GM12873 (cell line): ENCODE data around the gene CDH4.

Source experiments
- CTCF ChIP-seq: IDR thresholded peaks from 2 replicates; pipeline ENCODE4 v1.5.1; 2012; ENCODE audit warnings: low read depth, mild to moderate bottlenecking, moderate library complexity, low read length, control low read depth; ENCODE audit not compliant: insufficient read depth; ENCODE audit errors: missing control alignments

The CDH4 gene

DNA sequence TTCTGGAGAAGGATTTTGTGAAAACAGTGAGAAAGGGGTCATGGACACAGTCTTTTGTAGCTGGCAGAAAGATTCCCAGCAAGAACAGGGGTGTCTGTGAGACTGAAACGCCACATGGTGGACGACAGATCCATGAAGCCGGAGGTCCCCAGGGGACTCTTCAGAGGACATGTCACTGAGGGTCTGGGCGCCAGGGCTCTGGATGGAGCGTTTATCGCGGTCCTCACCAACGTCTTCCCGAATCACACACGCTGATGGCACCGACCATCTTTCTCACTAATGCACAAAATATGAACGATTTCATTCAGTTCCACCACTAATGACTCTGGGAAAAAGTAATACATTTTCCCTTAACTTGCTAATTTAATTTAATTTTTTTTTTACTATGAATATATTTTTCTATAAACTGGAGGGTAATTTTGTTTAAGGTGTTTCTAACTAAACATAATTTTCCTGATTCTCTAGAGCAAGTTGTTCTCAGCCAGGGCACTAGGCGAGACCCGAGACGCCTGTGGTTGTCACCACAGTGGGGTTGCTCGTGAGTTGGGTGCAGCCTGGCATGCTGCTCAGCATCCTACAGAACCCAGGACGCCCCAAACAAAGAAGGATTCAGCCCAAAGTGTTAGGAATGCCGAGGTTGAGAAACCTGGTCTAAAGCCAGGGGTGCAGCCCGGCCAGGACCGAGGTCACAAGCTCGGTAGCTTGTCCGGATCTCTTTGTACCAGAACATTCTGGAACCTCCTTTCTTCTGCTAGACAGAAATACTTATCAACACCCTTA is 507.4 kb downstream of the CDH4 start:
- TF ChIP-seq CTCF, result no peak

DNA sequence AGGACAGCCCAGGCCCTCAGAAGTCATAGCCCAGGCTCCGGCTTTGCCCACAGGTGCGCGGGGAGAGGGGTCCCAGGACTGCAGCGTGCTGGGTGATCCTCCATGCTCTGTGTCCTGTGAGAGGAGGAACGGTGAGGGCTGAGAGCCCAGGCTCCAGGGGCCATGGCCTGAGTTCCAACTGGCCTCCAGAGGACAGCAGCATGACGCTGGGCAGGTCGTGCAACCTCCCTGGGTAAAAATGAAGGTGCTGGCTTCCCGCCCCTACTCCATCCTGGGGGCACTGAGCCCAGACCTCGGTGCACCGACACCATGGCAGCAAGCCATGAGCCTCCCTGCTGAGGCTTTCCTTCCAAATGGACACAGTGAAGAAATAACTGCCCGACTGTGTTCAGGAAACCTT is 508.3 kb downstream of the CDH4 start:
- TF ChIP-seq CTCF, result no peak

DNA sequence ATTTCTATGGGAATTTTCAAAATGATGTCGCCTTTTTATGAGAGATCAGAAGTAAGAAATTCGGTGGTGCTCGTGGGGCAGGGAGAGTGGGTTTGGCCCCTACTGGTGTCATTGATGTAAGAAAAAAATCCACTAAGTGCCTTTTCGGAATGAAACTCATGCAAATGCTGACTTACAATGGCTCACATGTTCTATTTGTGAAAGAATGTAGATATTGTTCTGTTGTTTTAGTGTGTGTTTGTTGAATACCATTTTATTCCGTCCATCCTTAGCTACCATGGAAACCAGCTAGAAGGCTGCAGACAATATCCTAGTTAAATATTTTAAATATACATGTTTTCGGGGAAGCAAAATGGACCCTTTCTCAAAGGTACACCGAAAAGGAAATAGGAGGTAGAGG is 508.7 kb downstream of the CDH4 start:
- no peak for TF ChIP-seq CTCF

- no peak for TF ChIP-seq CTCF
Observed at GRCh38 chr20:61761453-61762166, 509.5 kb downstream of the CDH4 start.

DNA sequence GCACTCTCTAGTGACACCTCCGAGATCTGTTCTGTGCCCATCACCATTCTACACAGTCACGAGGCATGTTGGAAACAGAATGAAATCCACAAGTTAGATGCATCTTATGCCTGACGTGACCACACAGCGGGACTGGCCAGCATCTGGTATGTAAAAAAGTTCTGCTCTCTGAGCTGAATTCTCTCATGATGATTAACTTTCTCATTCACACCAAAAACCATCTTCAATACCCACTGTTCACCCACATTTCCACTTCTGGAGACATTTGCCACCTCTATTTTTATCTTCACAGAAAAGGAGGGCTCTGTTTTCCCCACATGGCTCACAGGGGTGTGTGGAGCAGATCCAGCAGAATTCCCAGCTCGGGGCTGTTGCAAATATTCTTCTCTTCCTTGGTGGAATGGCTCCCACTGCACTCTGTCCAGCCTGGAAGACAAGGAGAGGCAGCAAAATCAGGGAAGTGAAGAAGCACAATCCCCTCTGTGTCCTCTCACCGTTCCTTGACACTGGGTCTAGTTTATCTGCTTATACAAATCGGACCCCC is 510.2 kb downstream of the CDH4 start:
- no peak for TF ChIP-seq CTCF

DNA sequence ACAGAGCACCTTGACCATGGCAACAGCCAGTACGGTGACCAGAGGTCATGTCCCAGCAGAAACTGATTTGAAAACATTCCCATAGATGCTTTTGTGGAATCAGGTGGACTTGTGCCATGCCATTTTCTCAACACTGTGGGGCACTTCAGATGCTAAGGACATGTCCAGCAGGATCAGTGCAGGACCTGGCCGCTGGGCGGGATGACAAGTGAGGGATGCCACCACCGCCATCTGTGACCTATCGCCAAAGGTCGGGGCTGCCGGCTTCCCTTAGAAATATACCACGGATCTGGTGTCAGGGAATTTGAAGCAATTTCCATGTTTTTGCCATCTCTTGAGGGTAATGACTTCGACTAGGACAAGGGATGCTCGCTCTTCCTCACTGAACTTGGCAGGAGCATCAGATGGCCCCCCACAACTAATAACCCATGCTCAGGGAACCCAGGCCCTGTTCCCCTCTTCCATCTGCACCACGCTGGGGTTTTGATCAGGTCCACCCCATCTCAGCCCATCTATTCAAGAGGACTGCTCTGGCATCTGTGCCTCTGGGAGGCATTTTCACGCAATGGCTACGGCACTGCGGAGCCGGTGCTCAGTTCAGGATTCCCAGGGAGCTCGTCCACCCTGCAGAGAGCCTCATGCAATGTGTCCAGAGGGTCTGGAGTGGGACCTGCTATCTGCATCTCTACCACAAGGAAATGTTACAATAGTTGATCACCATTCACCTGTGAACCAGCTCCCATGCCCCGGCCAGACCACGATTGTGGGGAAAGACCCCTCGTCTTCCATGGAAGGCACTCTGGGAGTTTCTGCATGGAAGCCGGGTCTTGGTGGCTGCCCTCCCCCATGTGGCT is 511.1 kb downstream of the CDH4 start:
- TF ChIP-seq CTCF, result no peak

DNA sequence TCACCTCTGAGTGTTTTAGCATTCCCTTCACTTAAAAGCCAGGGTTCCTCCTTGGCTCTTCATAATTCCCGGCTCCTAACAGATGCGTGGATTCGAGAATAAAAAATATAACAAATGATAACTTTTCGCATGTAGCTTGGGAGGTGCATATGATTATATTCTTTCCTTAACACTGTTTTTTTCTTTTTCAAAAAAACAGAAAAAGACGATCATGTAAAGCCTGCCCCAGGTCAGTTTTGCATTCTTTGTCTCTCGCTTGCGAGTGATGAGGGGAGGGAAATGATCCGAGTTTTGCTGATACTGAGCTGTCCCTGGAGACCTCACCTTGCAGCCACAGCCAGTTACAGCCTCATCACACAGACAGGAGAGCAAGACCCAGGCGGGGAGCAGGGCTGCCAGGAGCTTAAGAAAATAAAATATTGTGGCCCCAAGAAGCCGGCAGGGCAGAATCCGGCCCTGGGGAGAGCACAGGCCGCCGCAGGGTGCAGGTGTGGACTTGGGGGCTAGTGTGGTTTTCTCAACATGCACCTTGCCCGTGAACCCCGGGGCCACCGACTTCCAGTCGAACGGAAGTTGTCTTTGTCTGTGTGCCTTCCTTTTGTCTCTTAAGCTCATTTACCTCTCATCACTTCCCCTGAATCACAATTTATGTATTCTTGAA is 511.8 kb downstream of the CDH4 start:
- no peak for TF ChIP-seq CTCF
